T-helper 1 cell treated with Interleukin-12 subunit alpha and Interleukin-12 subunit beta and Interleukin-4 antibody, amounts not matched to agents 30 μg/mL and 1 μg/mL, for 36 hours (primary cell): Measurements from ENCODE around the gene GNAQ.

Experiments
- H3K27ac Mint-ChIP-seq: one replicate; pipeline ENCODE4 v1.8.0; 2021; ENCODE audit warnings: mild to moderate bottlenecking, mixed read lengths
- H3K27me3 Mint-ChIP-seq: one replicate; pipeline ENCODE4 v1.8.0; 2021; ENCODE audit warnings: low read depth, mixed read lengths
- H3K36me3 Mint-ChIP-seq: one replicate; pipeline ENCODE4 v1.8.0; 2021; ENCODE audit warnings: low read depth, mixed read lengths
- H3K4me1 Mint-ChIP-seq: one replicate; pipeline ENCODE4 v1.8.0; 2021; ENCODE audit warnings: low read depth, mixed read lengths
- H3K4me3 Mint-ChIP-seq: one replicate; pipeline ENCODE4 v1.8.0; 2021; ENCODE audit warnings: mild to moderate bottlenecking, moderate library complexity, mixed read lengths
- H3K9me3 Mint-ChIP-seq: one replicate; pipeline ENCODE4 v1.8.0; 2021; ENCODE audit warnings: mixed read lengths

Gene GNAQ

GRCh38 chr9:77673941-77674791 is 357.4 kb downstream of the GNAQ start:
- no peaks in the 10 kb centered on the region for H3K9me3 Mint-ChIP-seq
- H3K27ac Mint-ChIP-seq, result no peak overlapping the region
- no peaks in the 10 kb centered on the region for H3K36me3 Mint-ChIP-seq
- H3K4me3 Mint-ChIP-seq, result no peak overlapping the region
- H3K27me3 Mint-ChIP-seq, result no peaks in the 10 kb centered on the region
- no peaks in the 10 kb centered on the region for H3K4me1 Mint-ChIP-seq

- Mint-ChIP-seq H3K27ac (no peak overlapping the region), H3K4me3 (no peak overlapping the region), H3K9me3 (no peaks in the 10 kb centered on the region), H3K4me1 (no peaks in the 10 kb centered on the region), H3K27me3 (peaks cover 3% of the 10 kb centered on the region), H3K36me3 (no peaks in the 10 kb centered on the region)
These were observed 359.4 kb downstream of the GNAQ start for GRCh38 chr9:77672183-77672582.

- Mint-ChIP-seq H3K27me3 (peaks cover 22% of the 10 kb centered on the region), H3K27ac (no peak overlapping the region), H3K9me3 (no peaks in the 10 kb centered on the region)
These were observed 364.5 kb downstream of the GNAQ start for GRCh38 chr9:77667151-77667550.

More at GRCh38 chr9:77667151-77667550, 364.5 kb downstream of the GNAQ start:
- no peak overlapping the region for H3K4me3 Mint-ChIP-seq
- no peaks in the 10 kb centered on the region for H3K36me3 Mint-ChIP-seq
- no peaks in the 10 kb centered on the region for H3K4me1 Mint-ChIP-seq
